ENCODE results near the gene LGALS9B.
"Not testable (repeated sequence)": the region's sequence is repeated elsewhere in the genome, so short reads cannot be mapped to it uniquely, and the experiment has no call there.

DNA sequence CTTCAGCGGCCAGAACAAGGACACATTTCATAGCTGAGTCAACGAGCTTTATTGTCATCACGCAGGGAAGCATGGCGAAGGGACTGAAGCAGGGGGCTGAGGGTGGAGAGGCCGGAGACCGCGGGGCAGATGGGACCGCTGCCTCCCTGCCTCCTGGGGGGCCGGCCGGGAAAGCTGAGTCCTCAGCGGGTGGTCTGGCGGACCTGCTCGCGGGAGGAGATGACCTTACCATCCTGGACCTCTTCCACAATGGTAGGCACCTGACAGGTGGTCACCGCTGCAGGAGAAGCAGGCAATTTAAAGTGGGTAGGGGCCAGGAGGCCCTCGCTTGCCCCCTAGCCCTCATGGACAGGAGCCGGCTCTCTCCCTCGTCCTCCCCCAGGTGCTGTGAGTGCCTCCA is 45.0 kb upstream of the LGALS9B start:
- TF ChIP-seq, protein P1, sequence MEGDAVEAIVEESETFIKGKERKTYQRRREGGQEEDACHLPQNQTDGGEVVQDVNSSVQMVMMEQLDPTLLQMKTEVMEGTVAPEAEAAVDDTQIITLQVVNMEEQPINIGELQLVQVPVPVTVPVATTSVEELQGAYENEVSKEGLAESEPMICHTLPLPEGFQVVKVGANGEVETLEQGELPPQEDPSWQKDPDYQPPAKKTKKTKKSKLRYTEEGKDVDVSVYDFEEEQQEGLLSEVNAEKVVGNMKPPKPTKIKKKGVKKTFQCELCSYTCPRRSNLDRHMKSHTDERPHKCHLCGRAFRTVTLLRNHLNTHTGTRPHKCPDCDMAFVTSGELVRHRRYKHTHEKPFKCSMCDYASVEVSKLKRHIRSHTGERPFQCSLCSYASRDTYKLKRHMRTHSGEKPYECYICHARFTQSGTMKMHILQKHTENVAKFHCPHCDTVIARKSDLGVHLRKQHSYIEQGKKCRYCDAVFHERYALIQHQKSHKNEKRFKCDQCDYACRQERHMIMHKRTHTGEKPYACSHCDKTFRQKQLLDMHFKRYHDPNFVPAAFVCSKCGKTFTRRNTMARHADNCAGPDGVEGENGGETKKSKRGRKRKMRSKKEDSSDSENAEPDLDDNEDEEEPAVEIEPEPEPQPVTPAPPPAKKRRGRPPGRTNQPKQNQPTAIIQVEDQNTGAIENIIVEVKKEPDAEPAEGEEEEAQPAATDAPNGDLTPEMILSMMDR (IDR thresholded peaks at IDR 0.05) = not testable (repeated sequence)
- TF ChIP-seq POLR2A (IDR thresholded peaks at IDR 0.05) = not testable (repeated sequence)
